Prostate gland (tissue), 2 donors: ENCODE data around the gene LRRC18. TPM values are rescaled to one million over a fixed set of nuclear protein-coding genes. Genes with fewer than 3 reads are reported as not detected.

Source experiments
- DNase-seq: peaks from one replicate; pipeline ENCODE4 v3.0.0-alpha.2; 2019; ENCODE audit warnings: low spot score
- H3K27ac ChIP-seq, 2 donors: fragments of 200-600 bp; sonication (generic); 2 replicates each; pipeline ENCODE4 v1.5.1; 2017 to 2019
- H3K27me3 ChIP-seq: fragments of 200-600 bp; sonication (generic); replicated peaks from 2 replicates; pipeline ENCODE4 v1.5.1; 2019; ENCODE audit not compliant: insufficient read depth
- H3K36me3 ChIP-seq, 2 donors: fragments of 200-600 bp; sonication (generic); 1 replicate in 1 of 2; 2 replicates in 1 of 2; pipeline versions ENCODE4 v1.5.1 to v1.8.1; 2017 to 2019
- H3K4me1 ChIP-seq: fragments of 200-600 bp; sonication (generic); replicated peaks from 2 replicates; pipeline ENCODE4 v1.5.1; 2019
- H3K4me3 ChIP-seq, 2 donors: fragments of 200-600 bp; sonication (generic); 2 replicates each; pipeline ENCODE4 v1.5.1; 2017 to 2019
- H3K9me3 ChIP-seq: fragments of 200-600 bp; sonication (generic); 2 replicates; pipeline ENCODE4 v1.5.1; 2017
- POLR2A ChIP-seq: fragments of 450-650 bp; IDR thresholded peaks from one replicate; pipeline ENCODE4 v1.6.1; 2016; ENCODE audit warnings: antibody characterized with exemption, mild to moderate bottlenecking
- POLR2AphosphoS5 ChIP-seq: sonication (generic); formaldehyde crosslinking; IDR thresholded peaks from one replicate; pipeline ENCODE4 v1.6.1; 2017; ENCODE audit warnings: antibody characterized with exemption
- WGBS: methylation state at CpG from one replicate; pipeline ENCODE4 v1.1.5; 2018; 5-methylcytosine and 5-hydroxymethylcytosine counted together
- intact Hi-C: fragments of 100-400 bp; cut with DNase I; formaldehyde crosslinking; loops from one replicate; pipeline ENCODE4 v1.14.2; 2022
- total RNA-seq, 2 donors: library from RNA; depleted of rRNA; stranded (reverse); fragments of >200 nt; gene quantifications; one replicate each; pipeline ENCODE4 v1.1.0, GENCODE V29; 2016
- TF ChIP-seq, protein P1 (sequence below), 4 experiments: fragments of 200-600 bp in 2 of 4; fragments of 450-650 bp in 2 of 4; sonication (generic) in 2 of 4; IDR thresholded peaks; 1 replicate in 3 of 4; 2 replicates in 1 of 4; pipeline ENCODE4 v1.5.1; 2016 to 2019; ENCODE audit warnings: antibody characterized with exemption in 4 of 4, mild to moderate bottlenecking in 2 of 4, moderate library complexity in 2 of 4

The LRRC18 gene
- total RNA-seq, 2 donors from 2014 or later: 2.6 TPM; not detected in 1

DNA sequence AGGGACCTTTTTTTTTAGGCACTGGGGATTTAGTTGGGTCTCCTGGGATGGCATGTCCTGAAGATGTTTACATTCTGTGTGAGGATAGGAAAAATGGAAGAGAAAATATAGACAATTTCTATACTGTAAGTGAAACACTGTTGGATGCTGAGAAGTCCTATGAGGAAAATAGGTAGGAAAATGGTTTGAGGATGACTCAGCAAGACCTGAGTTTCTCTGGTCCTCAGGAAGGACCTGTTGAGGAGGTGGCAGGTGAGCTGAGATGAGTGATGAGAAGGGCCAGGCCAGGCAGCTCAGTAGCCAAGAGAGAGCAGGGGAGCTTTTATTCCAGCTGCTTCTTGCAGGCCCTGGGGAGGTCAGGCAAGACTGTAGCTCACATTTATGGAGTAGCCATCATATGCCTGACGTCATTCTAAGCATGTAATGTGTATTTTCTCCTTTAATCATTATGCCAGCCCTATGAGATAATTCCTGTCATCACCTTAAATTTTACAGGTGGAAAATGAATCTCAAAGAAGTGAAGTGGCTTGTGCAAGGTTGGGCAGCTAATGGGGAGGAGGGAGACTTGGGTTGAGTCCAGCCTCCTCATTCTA, 19.1 kb upstream of the LRRC18 start:
- no peak for DNase-seq
- Histone ChIP-seq H3K27ac (no peak overlapping the region), H3K4me1 (no peaks in the 10 kb centered on the region), H3K9me3 (no peaks in the 10 kb centered on the region), H3K27me3 (no peaks in the 10 kb centered on the region), H3K36me3 (no peaks in the 10 kb centered on the region), H3K4me3 (no peak overlapping the region)
- 86% methylated on average over 1 of the region's 1 CpG for WGBS
- intact Hi-C loops: no loop called here
- TF ChIP-seq POLR2AphosphoS5 (no peak), POLR2A (no peak)
- TF ChIP-seq, protein P1, sequence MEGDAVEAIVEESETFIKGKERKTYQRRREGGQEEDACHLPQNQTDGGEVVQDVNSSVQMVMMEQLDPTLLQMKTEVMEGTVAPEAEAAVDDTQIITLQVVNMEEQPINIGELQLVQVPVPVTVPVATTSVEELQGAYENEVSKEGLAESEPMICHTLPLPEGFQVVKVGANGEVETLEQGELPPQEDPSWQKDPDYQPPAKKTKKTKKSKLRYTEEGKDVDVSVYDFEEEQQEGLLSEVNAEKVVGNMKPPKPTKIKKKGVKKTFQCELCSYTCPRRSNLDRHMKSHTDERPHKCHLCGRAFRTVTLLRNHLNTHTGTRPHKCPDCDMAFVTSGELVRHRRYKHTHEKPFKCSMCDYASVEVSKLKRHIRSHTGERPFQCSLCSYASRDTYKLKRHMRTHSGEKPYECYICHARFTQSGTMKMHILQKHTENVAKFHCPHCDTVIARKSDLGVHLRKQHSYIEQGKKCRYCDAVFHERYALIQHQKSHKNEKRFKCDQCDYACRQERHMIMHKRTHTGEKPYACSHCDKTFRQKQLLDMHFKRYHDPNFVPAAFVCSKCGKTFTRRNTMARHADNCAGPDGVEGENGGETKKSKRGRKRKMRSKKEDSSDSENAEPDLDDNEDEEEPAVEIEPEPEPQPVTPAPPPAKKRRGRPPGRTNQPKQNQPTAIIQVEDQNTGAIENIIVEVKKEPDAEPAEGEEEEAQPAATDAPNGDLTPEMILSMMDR (IDR thresholded peaks at IDR 0.05): no peak

DNA sequence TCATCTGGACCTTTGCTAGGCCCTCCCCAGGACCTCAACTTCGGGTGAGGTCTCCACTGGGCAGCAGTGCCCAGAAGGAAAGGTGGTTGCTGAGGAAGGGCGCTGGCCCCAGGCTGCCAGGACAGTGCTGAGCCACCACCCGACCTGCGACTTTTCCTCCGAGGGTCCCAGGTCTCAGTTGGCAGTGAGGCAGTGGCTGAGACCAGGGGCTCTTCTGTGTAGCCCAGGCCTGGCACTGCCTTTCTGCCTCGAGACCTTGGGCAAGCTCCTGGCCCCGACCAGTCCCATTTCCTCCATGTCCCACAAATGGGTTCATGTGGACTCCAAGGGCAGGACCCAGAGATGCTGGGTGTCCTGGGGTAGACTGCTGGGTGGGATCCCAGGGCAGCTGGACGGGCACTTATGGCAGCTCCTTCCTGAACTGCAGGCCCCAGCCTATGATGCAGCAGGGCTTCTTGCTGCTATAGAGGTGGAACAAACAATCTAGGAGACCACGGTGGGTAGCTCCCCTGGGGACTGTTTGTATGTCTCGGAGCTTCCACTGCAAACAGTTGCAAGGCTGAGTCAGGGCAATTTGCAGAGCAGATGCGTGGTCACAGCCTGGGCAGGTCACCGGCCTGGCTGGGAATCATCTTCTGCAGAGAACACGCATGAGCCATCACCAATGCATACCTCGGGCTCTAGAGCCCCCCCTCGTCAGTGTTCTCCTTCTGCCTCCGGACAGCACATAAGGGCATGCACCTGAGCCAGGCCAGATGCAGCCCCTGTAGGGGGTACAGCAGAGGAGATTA, 17.9 kb upstream of the LRRC18 start:
- intact Hi-C loops: no loop called here
- H3K4me1 ChIP-seq: no peaks in the 10 kb centered on the region
- no peak overlapping the region for H3K27ac ChIP-seq
- TF ChIP-seq POLR2A (no peak), POLR2AphosphoS5 (no peak)
- TF ChIP-seq, protein P1 (IDR thresholded peaks at IDR 0.05): no peak
- DNase-seq: no peak
- WGBS: 93% methylated on average over 13 of the region's 16 CpGs
- no peak overlapping the region for H3K4me3 ChIP-seq
- no peaks in the 10 kb centered on the region for H3K27me3 ChIP-seq
- H3K36me3 ChIP-seq: no peaks in the 10 kb centered on the region
- no peaks in the 10 kb centered on the region for H3K9me3 ChIP-seq

DNA sequence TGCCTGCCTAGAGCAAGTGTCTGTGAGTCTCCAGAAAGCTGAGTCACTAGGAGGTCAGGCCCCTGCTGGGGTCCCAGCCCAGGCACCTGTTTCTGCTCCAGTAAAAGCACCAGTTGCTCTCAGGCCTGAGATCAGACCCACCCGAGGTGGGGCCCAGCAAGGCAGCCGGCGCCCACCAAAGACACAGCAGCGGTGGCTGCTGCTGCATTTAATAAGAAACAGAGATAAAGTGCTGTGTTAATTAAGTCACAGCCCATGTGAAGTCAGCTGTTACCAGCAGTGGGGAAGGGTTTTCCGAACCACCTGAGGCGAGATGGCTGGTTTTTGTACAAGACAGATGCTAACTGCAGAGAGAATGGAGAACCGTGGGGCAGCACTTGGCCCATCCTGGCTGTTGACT, 12.1 kb upstream of the LRRC18 start:
- no peaks in the 10 kb centered on the region for H3K9me3 ChIP-seq
- H3K36me3 ChIP-seq: no peaks in the 10 kb centered on the region
- H3K4me3 ChIP-seq: no peak overlapping the region
- no peak for DNase-seq
- WGBS: 90% methylated on average over 7 of the region's 7 CpGs
- H3K4me1 ChIP-seq: no peaks in the 10 kb centered on the region
- no peaks in the 10 kb centered on the region for H3K27me3 ChIP-seq
- intact Hi-C loops: no loop called here
- no peak overlapping the region for H3K27ac ChIP-seq
- TF ChIP-seq POLR2A: no peak
- TF ChIP-seq, protein P1 (IDR thresholded peaks at IDR 0.05): no peak
- TF ChIP-seq POLR2AphosphoS5: no peak

DNA sequence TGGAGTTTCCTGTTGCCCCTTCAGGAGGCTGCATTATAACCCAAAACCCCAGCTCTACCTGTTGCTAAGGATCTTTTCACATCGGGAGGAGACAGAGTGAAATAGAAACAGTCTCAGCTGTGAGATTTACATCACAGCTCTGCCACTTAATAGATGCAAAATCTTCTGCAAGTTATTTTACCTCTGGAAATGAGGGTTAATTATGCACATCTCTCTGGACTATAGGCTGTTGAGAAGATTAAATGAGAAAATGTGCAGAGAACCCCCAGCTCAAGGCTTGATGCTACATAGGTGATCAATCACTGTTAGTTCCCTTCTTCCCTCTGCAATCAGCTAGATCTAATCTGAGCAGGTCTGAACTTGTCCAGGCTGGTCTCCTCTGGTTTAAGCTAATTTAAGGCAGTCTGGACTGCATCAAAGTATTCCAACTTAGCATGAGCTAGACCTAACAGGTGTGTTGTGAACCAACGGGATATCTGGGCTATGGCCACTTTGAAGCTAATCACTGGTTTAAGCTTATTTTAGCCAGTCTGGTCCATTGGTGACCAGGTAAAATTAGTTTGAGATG, 8.9 kb upstream of the LRRC18 start:
- intact Hi-C loops: no loop called here
- Histone ChIP-seq H3K9me3 (no peaks in the 10 kb centered on the region), H3K4me3 (no peak overlapping the region), H3K36me3 (no peaks in the 10 kb centered on the region), H3K4me1 (no peaks in the 10 kb centered on the region), H3K27me3 (no peaks in the 10 kb centered on the region), H3K27ac (no peak overlapping the region)
- 79% methylated on average over 2 of the region's 2 CpGs for WGBS
- TF ChIP-seq POLR2A: no peak
- TF ChIP-seq POLR2AphosphoS5: no peak
- TF ChIP-seq, protein P1 (IDR thresholded peaks at IDR 0.05): no peak
- DNase-seq: no peak
